DND-41 (cell line): ENCODE data around the gene INPP5A.
"Not testable (repeated sequence)": the region's sequence is repeated elsewhere in the genome, so short reads cannot be mapped to it uniquely, and the experiment has no call there.

Source experiments
- ATAC-seq: fragments of 200-7000 bp; cut with Tn5 transposase; 3 replicates; pipeline ENCODE4 v1.9.1; 2021; ENCODE audit warnings: low read depth; ENCODE audit not compliant: insufficient read depth
- DNase-seq: peaks from one replicate; pipeline ENCODE4 v3.0.0-alpha.2; 2020
- H2AFZ ChIP-seq: 2 replicates; pipeline ENCODE4 v1.6.0; 2012; ENCODE audit warnings: low read depth, low read length
- H3K27ac ChIP-seq: 2 replicates; pipeline ENCODE4 v1.5.1; 2012; ENCODE audit warnings: low read length, inconsistent platforms
- H3K27me3 ChIP-seq: fragments of 200-600 bp; sonication (generic); 2 replicates; pipeline ENCODE4 v1.6.0; 2012; ENCODE audit warnings: low read length, mild to moderate bottlenecking, inconsistent platforms; ENCODE audit not compliant: insufficient read depth, poor library complexity
- H3K36me3 ChIP-seq: 2 replicates; pipeline ENCODE4 v1.5.1; 2012; ENCODE audit warnings: low read length, inconsistent platforms; ENCODE audit not compliant: insufficient read depth
- H3K4me1 ChIP-seq: 2 replicates; pipeline ENCODE4 v1.5.1; 2012; ENCODE audit warnings: mild to moderate bottlenecking, low read length; ENCODE audit not compliant: insufficient read depth
- H3K4me2 ChIP-seq: 2 replicates; pipeline ENCODE4 v1.6.0; 2012; ENCODE audit warnings: mild to moderate bottlenecking, moderate library complexity, low read length, inconsistent platforms; ENCODE audit not compliant: insufficient read depth
- H3K4me3 ChIP-seq, 2 experiments: fragments of 200-600 bp in 1 of 2; shearing (Covaris generic) in 1 of 2; 2 replicates each; pipeline ENCODE4 v1.5.1; 2012 to 2016; ENCODE audit warnings: inconsistent platforms in 2 of 2, low read length in 2 of 2, mild to moderate bottlenecking in 2 of 2, low read depth in 1 of 2, moderate library complexity in 1 of 2
- H3K79me2 ChIP-seq: 2 replicates; pipeline ENCODE4 v1.6.0; 2012; ENCODE audit warnings: low read length, inconsistent platforms; ENCODE audit not compliant: insufficient read depth
- H3K9ac ChIP-seq: 2 replicates; pipeline ENCODE4 v1.6.0; 2012; ENCODE audit warnings: low read depth, mild to moderate bottlenecking, inconsistent platforms, low read length, moderate library complexity
- H3K9me3 ChIP-seq: 2 replicates; pipeline ENCODE4 v1.5.1; 2012; ENCODE audit warnings: low read length, moderate library complexity, mild to moderate bottlenecking, inconsistent platforms; ENCODE audit not compliant: insufficient read depth, severe bottlenecking
- H4K20me1 ChIP-seq: 2 replicates; pipeline ENCODE4 v1.6.0; 2012; ENCODE audit warnings: low read length; ENCODE audit not compliant: insufficient read depth
- EZH2 ChIP-seq: IDR thresholded peaks from 3 replicates; pipeline ENCODE4 v1.6.1; 2012; ENCODE audit warnings: borderline replicate concordance, low read depth, mild to moderate bottlenecking, moderate library complexity, low read length, inconsistent platforms; ENCODE audit not compliant: severe bottlenecking
- TF ChIP-seq, protein P1 (sequence below): IDR thresholded peaks from 2 replicates; pipeline ENCODE4 v1.5.1; 2012; ENCODE audit warnings: borderline replicate concordance, low read length, moderate library complexity, mild to moderate bottlenecking; ENCODE audit not compliant: poor library complexity, severe bottlenecking; ENCODE audit errors: extremely low read depth

INPP5A gene

DNA sequence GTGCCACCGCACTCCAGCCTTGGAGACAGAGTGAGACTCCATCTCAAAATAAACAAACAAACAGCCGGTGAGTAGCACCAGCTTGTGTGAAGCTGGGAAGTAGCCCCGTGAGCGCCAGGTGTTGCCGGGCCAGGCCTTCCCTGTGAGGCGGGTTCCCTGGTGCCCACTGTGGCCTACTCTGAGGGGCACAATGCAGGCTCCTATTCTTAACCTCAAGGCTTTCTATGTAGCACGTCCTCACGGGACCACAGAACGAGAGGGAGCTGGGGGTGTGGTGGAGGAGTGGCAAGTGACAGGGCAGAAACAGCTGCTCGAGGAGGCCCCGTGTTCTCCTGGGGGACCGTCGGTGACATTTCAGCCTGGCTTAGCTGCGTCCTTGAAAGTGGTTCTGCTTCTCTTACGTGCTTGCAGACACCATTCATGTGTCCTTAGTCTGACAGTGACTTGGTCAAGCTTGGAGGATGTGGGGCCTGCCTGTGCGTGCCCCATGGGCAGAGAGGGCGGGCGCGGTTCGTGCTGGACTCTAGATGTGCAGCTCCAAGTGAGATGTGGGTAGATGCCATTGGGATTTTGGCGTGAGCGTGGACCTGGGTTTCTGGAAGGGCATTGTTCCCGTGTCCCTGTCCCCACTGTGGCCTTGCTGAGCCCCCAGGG, 131.7 kb downstream of the INPP5A start:
- Histone ChIP-seq H3K4me2 (no peak overlapping the region), H3K36me3 (no peaks in the 10 kb centered on the region), H3K27ac (no peak overlapping the region), H4K20me1 (peaks cover 11% of the 10 kb centered on the region), H2AFZ (no peak overlapping the region), H3K4me1 (no peaks in the 10 kb centered on the region), H3K79me2 (peaks cover 2% of the 10 kb centered on the region; the same call in 1 of the 2 replicates), H3K9ac (no peak overlapping the region), H3K4me3 (no peak overlapping the region), H3K27me3 (no peaks in the 10 kb centered on the region), H3K9me3 (no peaks in the 10 kb centered on the region)
- DNase-seq = no peak
- TF ChIP-seq EZH2 = no peak
- TF ChIP-seq, protein P1, sequence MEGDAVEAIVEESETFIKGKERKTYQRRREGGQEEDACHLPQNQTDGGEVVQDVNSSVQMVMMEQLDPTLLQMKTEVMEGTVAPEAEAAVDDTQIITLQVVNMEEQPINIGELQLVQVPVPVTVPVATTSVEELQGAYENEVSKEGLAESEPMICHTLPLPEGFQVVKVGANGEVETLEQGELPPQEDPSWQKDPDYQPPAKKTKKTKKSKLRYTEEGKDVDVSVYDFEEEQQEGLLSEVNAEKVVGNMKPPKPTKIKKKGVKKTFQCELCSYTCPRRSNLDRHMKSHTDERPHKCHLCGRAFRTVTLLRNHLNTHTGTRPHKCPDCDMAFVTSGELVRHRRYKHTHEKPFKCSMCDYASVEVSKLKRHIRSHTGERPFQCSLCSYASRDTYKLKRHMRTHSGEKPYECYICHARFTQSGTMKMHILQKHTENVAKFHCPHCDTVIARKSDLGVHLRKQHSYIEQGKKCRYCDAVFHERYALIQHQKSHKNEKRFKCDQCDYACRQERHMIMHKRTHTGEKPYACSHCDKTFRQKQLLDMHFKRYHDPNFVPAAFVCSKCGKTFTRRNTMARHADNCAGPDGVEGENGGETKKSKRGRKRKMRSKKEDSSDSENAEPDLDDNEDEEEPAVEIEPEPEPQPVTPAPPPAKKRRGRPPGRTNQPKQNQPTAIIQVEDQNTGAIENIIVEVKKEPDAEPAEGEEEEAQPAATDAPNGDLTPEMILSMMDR = no peak
- ATAC-seq = no peak; the same call in 2 of the 3 replicates

DNA sequence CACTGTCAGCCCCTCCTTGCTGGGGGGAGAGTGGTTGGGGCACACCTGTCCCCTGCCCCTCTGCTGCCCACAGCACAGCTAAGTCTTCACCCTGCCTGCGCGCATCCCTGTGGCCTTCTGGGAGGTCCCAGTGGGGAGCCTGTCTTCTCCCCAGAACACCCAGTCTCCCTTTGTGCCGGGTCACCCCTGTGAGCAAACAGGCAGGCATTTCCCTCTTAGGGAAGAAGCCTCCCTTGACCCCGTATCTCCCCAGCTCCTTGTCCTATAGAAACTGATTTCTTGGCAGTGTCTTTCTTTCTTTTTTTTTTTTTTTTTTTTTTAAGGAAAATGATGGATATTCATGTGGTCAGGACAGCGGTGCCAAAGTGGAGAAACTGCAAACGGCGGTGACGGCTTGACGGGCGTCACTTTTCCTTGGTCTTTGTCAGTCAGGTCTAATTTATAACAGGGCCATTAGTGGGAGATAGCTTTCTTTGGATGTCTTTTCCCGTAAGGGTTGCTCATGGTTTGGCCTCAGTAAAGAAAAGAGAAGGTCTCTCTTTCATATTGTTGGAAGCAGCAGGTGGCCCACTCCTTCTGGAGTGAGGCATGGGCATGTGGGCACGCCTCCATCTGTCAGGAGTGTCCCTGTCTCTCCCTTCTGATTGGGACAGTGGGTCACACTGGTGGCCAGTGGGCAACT, 133.1 kb downstream of the INPP5A start:
- no peak for TF ChIP-seq EZH2
- TF ChIP-seq, protein P1 = no peak

DNA sequence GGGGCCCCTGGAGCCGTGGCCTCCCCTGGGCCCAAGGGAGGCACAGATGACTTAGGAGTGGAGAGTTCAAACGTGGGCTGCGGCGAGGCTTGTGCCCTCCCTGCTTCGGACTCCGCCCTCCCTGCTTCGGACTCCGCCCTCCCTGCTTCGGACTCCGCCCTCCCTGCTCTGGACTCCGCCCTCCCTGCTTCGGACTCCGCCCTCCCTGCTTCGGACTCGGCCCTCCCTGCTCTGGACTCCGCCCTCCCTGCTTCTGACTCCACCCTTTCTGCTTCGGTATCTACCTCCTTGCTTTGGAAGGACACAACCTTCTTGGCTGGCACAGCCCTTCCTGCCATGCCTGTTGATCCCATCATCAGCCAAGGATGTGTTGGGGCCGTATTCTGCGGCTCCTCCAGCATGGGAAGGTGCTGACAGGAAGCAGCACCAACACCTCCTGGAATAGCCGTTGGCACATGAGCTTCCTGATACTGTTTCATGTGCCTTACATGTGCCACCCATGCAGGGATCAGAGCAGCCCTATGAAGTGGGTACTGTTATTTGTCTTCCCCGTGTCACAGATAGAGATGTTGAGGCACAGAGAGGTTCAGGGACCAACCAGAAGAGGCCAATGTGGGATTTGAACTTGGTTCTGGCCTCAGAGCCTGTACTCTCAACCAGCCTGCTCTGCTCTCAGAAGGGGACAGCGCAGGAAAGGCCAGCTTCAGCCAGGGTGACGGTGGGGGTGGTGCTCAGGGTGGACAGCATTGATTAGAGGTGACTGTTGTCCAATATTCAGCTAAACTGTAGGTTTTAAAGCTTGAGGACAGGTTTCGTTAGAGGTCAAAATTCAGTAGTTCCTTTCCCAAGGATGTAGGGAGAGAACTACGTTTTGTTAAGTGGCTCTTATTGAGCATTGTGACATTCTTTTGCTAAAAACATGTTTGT, 133.9 kb downstream of the INPP5A start:
- Histone ChIP-seq H4K20me1 (peaks cover 6% of the 10 kb centered on the region), H3K27me3 (no peaks in the 10 kb centered on the region), H3K9ac (no peak overlapping the region), H3K36me3 (no peaks in the 10 kb centered on the region), H3K27ac (no peak overlapping the region), H2AFZ (no peak overlapping the region), H3K79me2 (peaks cover 2% of the 10 kb centered on the region; the same call in 1 of the 2 replicates), H3K9me3 (no peaks in the 10 kb centered on the region), H3K4me1 (no peaks in the 10 kb centered on the region), H3K4me3 (no peak overlapping the region), H3K4me2 (no peak overlapping the region)
- TF ChIP-seq, protein P1 = no peak
- no peak for TF ChIP-seq EZH2
- ATAC-seq (no peak), DNase-seq (no peak)

More for the DNA sequence above, 133.1 kb downstream of the INPP5A start:
- no peak overlapping the region for H3K9ac ChIP-seq
- no peak overlapping the region for H3K27ac ChIP-seq
- H3K4me3 ChIP-seq = no peak overlapping the region
- no peaks in the 10 kb centered on the region for H3K4me1 ChIP-seq
- H3K27me3 ChIP-seq = no peaks in the 10 kb centered on the region
- ATAC-seq = no peak
- no peak for DNase-seq
- H3K79me2 ChIP-seq = peaks cover 2% of the 10 kb centered on the region; the same call in 1 of the 2 replicates
- H3K9me3 ChIP-seq = no peaks in the 10 kb centered on the region
- H3K36me3 ChIP-seq = no peaks in the 10 kb centered on the region
- H3K4me2 ChIP-seq = no peak overlapping the region
- H2AFZ ChIP-seq = no peak overlapping the region
- H4K20me1 ChIP-seq = peaks cover 6% of the 10 kb centered on the region

DNA sequence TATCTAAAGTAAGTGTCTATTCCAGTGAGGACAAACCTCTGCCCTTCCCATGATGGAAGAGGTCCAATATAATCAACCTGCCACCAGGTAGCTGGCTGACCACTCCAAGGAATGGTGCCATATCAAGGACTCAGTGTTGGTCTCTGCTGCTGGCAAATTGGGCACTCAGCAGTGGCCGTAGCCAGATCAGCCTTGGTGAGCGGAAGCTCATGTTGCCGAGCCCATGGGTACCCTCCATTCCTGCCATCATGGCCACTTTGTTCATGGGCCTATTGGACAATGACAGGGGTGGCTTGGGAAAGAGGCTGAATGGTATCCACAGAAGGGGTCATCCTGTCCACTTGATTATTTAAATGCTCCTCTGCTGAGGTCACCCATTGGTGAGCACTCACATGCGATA, 136.2 kb downstream of the INPP5A start:
- not testable (repeated sequence) for H3K36me3 ChIP-seq, H3K9ac ChIP-seq, H3K79me2 ChIP-seq, H3K9me3 ChIP-seq, H3K4me3 ChIP-seq, H3K27ac ChIP-seq, H3K4me1 ChIP-seq, H3K4me2 ChIP-seq, DNase-seq, ATAC-seq, H2AFZ ChIP-seq, H3K27me3 ChIP-seq
- H4K20me1 ChIP-seq = peaks cover 15% of the 10 kb centered on the region
